Nephron (organoid): Measurements from ENCODE around the gene HBS1L.

Experiments
- H3K27ac Mint-ChIP-seq, 3 experiments: 2 replicates each; pipeline ENCODE4 v1.8.0; 2020; ENCODE audit warnings: mixed read lengths in 3 of 3, mild to moderate bottlenecking in 2 of 3, moderate library complexity in 1 of 3
- H3K27me3 Mint-ChIP-seq: 2 replicates; pipeline ENCODE4 v1.8.0; 2021; ENCODE audit warnings: low read depth, mild to moderate bottlenecking, moderate library complexity, mixed read lengths
- H3K36me3 Mint-ChIP-seq: 2 replicates; pipeline ENCODE4 v1.8.0; 2020; ENCODE audit warnings: low read depth, mixed read lengths
- H3K4me1 Mint-ChIP-seq: 2 replicates; pipeline ENCODE4 v1.8.0; 2020; ENCODE audit warnings: mixed read lengths
- H3K4me3 Mint-ChIP-seq, 3 experiments: 2 replicates each; pipeline ENCODE4 v1.8.0; 2020; ENCODE audit warnings: mild to moderate bottlenecking in 3 of 3, mixed read lengths in 3 of 3, moderate library complexity in 2 of 3
- H3K9me3 Mint-ChIP-seq: 2 replicates; pipeline ENCODE4 v1.8.0; 2020; ENCODE audit warnings: mixed read lengths
- TF ChIP-seq, protein P1 (sequence below), 3 experiments: fragments of 200-600 bp; sonication (generic); IDR thresholded peaks; one replicate each; pipeline ENCODE4 v1.5.0; 2021; ENCODE audit warnings: antibody characterized with exemption in 3 of 3; ENCODE audit not compliant: unreplicated experiment in 3 of 3

The HBS1L gene

DNA sequence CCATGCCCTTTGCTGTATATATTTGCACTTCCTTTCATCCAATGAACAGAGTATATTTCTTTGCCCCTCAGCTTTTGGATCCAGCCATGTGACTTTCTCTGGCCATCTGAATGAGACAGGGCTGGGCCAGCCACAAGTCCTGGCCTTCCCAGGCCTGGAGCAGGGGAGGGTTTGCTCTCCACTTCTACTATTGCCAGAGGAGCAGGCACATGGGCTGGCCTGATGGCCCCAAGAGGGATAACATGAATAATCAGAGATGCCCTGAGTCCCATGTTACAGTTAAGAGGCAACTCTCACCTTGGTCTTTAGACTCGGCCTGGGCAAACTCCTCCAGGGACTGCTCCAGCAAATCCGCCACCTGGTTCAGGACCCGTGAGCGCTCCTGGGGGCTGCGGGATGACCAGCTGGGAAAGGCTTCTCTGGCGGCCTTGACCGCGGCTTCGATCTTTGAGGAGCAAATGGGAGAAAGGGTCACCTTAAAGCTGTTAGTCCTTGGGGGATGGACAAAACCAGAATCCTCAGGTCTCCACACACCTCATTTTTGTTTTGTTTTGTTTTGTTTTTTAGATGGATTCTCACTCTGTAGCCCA is 111.0 kb downstream of the HBS1L start:
- no peak overlapping the region for H3K27ac Mint-ChIP-seq
- peaks cover 4% of the 10 kb centered on the region for H3K9me3 Mint-ChIP-seq
- H3K27me3 Mint-ChIP-seq = no peaks in the 10 kb centered on the region
- H3K4me1 Mint-ChIP-seq = no peaks in the 10 kb centered on the region
- TF ChIP-seq, protein P1, sequence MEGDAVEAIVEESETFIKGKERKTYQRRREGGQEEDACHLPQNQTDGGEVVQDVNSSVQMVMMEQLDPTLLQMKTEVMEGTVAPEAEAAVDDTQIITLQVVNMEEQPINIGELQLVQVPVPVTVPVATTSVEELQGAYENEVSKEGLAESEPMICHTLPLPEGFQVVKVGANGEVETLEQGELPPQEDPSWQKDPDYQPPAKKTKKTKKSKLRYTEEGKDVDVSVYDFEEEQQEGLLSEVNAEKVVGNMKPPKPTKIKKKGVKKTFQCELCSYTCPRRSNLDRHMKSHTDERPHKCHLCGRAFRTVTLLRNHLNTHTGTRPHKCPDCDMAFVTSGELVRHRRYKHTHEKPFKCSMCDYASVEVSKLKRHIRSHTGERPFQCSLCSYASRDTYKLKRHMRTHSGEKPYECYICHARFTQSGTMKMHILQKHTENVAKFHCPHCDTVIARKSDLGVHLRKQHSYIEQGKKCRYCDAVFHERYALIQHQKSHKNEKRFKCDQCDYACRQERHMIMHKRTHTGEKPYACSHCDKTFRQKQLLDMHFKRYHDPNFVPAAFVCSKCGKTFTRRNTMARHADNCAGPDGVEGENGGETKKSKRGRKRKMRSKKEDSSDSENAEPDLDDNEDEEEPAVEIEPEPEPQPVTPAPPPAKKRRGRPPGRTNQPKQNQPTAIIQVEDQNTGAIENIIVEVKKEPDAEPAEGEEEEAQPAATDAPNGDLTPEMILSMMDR (IDR thresholded peaks at IDR 0.05; ENCODE audit: unreplicated experiment in 3 of 3) = no peak
- H3K36me3 Mint-ChIP-seq = no peaks in the 10 kb centered on the region
- H3K4me3 Mint-ChIP-seq = no peak overlapping the region

DNA sequence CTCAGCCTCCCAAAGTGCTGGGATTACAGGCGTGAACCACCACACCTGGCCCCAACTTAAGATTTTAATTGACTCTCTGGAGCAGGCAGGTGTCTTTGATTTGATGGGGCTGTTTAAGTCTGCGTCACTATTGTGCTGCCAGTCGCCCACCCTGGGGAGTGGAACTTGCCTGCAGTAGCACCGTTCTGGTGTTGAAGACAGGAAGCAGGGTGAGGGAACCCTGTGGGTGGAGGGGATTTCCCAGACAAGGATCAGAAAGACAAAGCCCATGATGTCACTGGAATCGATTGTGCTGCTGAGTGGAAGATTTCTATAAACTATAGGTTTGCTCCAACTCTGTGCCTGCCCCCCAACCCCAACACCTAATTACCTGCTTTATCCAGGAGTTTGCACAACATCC is 115.7 kb downstream of the HBS1L start:
- Mint-ChIP-seq H3K36me3 (peaks cover 3% of the 10 kb centered on the region), H3K27ac (no peak overlapping the region), H3K9me3 (no peaks in the 10 kb centered on the region), H3K4me1 (peaks cover 16% of the 10 kb centered on the region), H3K4me3 (no peak overlapping the region), H3K27me3 (peaks cover 4% of the 10 kb centered on the region)
- TF ChIP-seq, protein P1 (IDR thresholded peaks at IDR 0.05; ENCODE audit: unreplicated experiment in 3 of 3) = no peak

DNA sequence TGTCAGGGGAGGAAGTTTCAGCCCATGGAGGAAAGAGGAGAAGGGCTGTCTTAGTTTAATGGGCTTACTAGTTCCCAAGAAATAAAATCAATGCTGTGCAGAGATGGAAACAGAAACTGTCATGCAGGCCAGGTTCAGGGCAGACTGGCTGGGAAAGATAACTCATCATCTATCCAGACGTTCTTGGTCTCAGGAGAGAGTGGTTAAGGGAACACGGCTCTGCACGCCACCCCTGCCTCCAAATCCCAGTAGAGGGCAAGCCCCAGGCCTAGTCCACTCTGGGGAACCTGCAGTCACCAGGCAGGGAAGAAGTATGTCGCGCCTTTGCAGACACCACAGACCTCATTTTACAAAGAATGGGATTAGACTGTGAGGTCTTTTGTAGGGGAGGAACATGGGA is 117.2 kb downstream of the HBS1L start:
- Mint-ChIP-seq H3K36me3 (peaks cover 4% of the 10 kb centered on the region), H3K9me3 (no peaks in the 10 kb centered on the region), H3K27me3 (peaks cover 4% of the 10 kb centered on the region), H3K4me1 (peaks cover 16% of the 10 kb centered on the region), H3K27ac (peak overlapping the region in 1 of 3 experiments; percentile 40), H3K4me3 (no peak overlapping the region)
- TF ChIP-seq, protein P1 (IDR thresholded peaks at IDR 0.05; ENCODE audit: unreplicated experiment in 3 of 3) = no peak

- peaks cover 4% of the 10 kb centered on the region for H3K27me3 Mint-ChIP-seq
- TF ChIP-seq, protein P1 (IDR thresholded peaks at IDR 0.05; ENCODE audit: unreplicated experiment in 3 of 3) = no peak
- peaks cover 4% of the 10 kb centered on the region for H3K36me3 Mint-ChIP-seq
- no peaks in the 10 kb centered on the region for H3K9me3 Mint-ChIP-seq
- H3K4me1 Mint-ChIP-seq = peaks cover 21% of the 10 kb centered on the region
- peak overlapping the region in 1 of 3 experiments; percentile 40 for H3K27ac Mint-ChIP-seq
- no peak overlapping the region for H3K4me3 Mint-ChIP-seq
These were observed 117.7 kb downstream of the HBS1L start for GRCh38 chr6:134936931-134937330.

DNA sequence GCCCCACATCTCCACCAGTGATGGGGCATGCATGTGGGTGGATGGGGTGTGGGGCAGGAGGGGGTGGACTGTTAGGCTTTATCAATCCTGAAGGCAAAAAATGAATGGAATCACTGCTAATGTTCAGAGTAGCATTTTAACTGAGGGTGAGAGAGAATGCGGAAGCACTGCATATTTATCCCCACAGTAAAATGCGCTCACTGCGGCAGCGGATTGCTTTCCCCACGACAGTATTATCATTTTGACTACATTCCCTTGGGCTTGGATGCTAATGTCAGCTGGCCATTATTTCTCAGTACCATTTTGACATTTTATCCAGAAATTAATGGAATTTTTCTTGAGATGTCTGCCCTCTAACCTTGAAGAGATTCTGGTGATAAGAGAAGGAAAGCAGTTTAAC is 118.1 kb downstream of the HBS1L start:
- TF ChIP-seq, protein P1 (IDR thresholded peaks at IDR 0.05; ENCODE audit: unreplicated experiment in 3 of 3) = no peak
- Mint-ChIP-seq H3K9me3 (no peaks in the 10 kb centered on the region), H3K27ac (peak overlapping the region in 1 of 3 experiments; percentile 40), H3K4me3 (no peak overlapping the region), H3K4me1 (peaks cover 22% of the 10 kb centered on the region), H3K27me3 (peaks cover 4% of the 10 kb centered on the region), H3K36me3 (peaks cover 4% of the 10 kb centered on the region)

GRCh38 chr6:134934793-134935485 is 119.7 kb downstream of the HBS1L start:
- Mint-ChIP-seq H3K9me3 (no peaks in the 10 kb centered on the region), H3K27me3 (peaks cover 4% of the 10 kb centered on the region), H3K27ac (peak overlapping the region in 2 of 3 experiments; percentile 21 to 37), H3K4me3 (no peak overlapping the region), H3K4me1 (peaks cover 22% of the 10 kb centered on the region), H3K36me3 (peaks cover 5% of the 10 kb centered on the region)
- TF ChIP-seq, protein P1 (IDR thresholded peaks at IDR 0.05; ENCODE audit: unreplicated experiment in 3 of 3) = no peak
